NCI-H345 (cell line): ENCODE results near the gene ATF7.

Experiments used
- DNase-seq: peaks from one replicate; lab custom pipeline; 2025; lab: John Stamatoyannopoulos, UW

Gene ATF7

GRCh38 chr12:53500142-53500775, 125.9 kb downstream of the ATF7 start:
- peak; percentile 29 for DNase-seq

- DNase-seq, result peak; percentile 74
These were observed 126.7 kb downstream of the ATF7 start, which contains the start of gene MAP3K12 for GRCh38 chr12:53499266-53500141. TSS of gene MAP3K12 (minus strand) at chr12:53499458. CDS start at chr12:53487391, 12,067 bp downstream.

GRCh38 chr12:53498235-53498630, 127.9 kb downstream of the ATF7 start:
- no peak for DNase-seq

GRCh38 chr12:53497461-53497860, 128.7 kb downstream of the ATF7 start:
- DNase-seq, result no peak

DNA sequence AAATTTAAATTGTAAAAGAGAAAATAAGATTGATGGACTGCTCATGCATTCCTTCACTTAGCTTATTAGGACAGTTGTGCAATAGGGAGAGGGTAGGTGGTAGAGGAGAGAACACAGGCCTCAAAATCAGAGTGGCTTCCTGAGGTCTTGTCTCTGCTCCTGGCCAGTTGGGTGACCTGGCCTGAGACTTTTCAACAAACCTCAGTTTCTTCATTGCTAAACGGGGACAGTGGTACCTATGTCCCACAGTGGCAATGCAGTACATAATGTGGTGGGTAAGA, 129.5 kb downstream of the ATF7 start:
- DNase-seq, result no peak

DNA sequence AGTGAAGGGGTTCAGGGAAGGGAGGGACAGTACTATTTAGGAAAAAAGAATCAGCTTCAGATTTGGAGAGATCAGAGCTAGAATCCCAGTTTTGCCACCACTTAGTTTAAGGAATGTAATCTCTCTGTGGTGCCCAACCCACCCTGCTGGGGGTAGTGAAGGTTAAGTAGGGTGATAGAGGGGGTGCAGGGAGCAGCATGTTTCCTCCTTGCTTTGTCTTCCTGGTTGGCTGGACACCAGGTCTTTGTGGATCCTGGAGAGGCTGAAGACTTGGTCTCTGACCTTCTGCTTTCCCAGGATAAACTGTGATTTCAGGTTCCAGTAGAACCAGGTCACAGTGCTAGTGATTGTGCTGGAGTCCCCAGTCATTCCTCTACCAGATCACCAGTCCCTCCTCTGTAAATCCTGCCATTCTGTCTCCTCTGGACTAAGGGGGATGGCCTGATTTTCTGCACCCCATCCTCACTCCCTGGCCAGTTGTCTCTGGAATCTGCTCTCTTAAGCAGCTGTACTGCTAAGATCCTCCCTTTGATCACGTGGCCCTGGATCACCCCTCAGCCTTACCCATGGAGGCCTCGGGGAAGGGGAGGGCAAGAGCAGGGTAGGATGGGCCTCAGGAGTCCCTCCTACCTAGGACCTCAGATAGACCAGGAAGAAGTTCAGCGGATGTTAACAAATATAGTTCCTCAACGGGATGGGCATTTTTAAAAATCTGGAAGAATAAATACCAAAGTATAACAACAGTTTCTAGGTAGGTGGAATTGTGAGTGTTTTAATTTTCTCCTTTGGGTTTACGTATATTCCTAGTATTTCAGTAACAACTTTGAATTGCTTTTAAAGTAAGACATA, 130.1 kb downstream of the ATF7 start:
- no peak for DNase-seq

GRCh38 chr12:53493610-53494391, 132.4 kb downstream of the ATF7 start:
- DNase-seq, result peak; percentile 26

DNA sequence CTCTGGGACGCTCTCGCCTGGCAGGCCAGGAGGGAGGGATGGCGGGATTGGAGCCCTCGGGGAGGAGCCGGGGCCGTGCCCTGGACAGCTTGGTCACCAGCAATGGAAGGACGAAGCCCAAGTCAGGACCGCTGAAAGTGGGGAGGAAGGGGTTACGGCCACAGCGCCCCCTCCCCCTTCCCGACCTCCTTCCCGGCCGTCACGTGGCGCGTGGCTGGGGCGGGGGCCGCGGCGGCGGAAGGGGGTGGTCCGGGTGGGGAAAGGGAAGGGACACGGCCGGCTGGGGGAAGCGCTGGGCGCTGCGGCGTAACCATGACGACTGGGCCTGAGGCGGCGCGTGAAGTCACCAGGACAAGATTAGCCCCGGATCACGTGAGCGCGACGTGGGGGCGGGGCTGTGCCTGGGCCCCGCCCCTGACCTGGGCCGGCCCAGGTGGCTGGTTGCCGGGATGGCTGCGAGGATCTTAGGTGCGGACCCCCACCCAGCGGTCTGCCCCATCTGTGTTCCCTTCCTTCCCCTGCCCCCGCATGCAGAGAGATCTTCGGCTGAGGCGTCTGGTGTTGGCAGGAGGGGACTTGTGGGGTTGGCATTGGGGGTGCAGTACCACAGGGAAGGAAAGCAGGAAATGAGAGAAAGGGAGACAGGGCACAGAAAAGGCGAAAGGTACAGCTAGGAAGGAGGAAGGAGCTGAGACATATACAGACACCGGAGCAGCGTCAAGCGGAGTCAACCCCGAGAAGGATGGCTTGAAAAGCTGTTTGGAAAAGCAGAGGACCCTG, 133.2 kb downstream of the ATF7 start:
- DNase-seq, result peak; percentile 95

DNA sequence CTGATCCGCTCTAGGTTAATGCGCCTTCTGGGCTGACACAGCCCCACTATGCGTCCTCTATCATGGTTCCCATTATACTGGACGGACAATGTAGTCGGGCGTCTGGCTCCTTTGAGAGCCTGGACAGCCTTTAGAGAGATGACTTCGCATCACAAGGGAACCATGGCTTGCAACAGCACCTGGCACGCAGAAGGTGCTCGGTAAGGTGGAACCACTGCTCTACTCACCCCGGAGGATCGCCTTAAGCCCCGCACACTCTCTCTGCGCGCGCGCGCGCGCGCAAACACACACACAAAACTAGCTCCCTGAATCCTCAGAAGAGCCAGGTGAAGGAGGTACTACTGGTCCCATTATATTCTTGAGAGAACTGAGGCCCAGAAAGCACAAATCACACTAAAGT, 134.0 kb downstream of the ATF7 start:
- DNase-seq, result peak; percentile 16

GRCh38 chr12:53489242-53489864, 136.8 kb downstream of the ATF7 start:
- no peak for DNase-seq

GRCh38 chr12:53486736-53487487, 139.3 kb downstream of the ATF7 start:
- DNase-seq, result no peak

- DNase-seq, result no peak
These were observed 140.0 kb downstream of the ATF7 start for GRCh38 chr12:53485955-53486735.

GRCh38 chr12:53484686-53485575, 141.3 kb downstream of the ATF7 start:
- DNase-seq, result no peak

DNA sequence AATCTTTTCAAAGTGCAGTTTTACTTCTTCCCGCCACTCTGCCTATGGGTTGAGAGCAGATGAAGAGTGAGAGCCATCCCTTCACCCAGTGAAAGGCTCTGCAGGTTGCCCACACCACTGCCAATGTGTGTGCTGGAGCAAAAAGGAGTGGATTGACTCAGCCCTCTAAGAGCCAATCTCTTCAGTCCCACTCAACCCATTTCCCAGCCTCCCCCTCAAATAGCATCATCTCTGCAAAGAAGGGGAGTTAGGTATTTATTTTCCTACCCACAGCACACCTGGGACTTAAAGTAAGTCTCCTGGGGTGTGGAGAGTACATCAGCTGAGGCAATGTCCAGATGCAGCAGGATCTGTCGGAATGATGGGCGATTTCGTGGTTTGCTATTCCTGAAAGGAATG, 142.2 kb downstream of the ATF7 start:
- no peak for DNase-seq

- DNase-seq, result no peak
These were observed 142.8 kb downstream of the ATF7 start for GRCh38 chr12:53483225-53483978.

DNA sequence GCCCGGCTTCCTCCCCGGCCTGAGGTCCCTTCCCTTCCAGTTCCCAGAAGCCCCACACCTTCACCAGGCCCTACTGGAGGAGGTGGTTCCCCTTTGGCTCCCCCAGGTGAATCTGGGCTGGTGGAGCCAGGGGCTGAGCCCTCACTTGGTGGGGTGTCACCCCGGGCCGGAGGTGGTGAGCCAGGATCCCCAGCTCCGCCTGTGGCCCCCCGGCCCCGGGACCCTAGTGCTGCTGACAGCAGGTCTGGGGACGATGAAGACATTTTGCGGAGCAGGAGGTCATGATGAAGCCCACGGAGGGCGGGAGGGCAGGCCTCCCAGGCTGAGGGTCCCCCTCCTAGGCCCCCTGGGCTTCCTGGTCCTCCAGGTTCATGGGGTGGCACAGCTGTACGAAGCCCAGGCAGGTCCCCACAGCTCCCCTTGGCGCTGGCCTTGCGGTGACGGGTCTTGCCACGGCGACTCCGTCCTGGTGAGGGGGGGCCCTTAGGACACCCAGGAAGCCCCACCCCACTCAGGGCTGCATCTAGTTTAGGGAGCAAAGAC, 143.5 kb downstream of the ATF7 start:
- DNase-seq, result no peak
